H9 (cell line): Measurements from ENCODE around the gene KATNB1. TPM values are rescaled to one million over a fixed set of nuclear protein-coding genes. Genes with fewer than 3 reads are reported as not detected.

Experiments used
- DNase-seq: peaks from one replicate; pipeline ENCODE4 v3.0.0-alpha.2; 2017
- H2AFZ ChIP-seq: one replicate; pipeline ENCODE4 v1.6.1; 2013; ENCODE audit warnings: mild to moderate bottlenecking, low read length, control low read depth, moderate library complexity
- H2AK5ac ChIP-seq: 2 replicates; pipeline ENCODE4 v1.6.1; 2013; ENCODE audit warnings: low read length, control low read depth, mixed read lengths; ENCODE audit not compliant: insufficient read length
- H2BK120ac ChIP-seq: one replicate; pipeline ENCODE4 v1.6.1; 2013; ENCODE audit warnings: low read depth, mild to moderate bottlenecking, low read length, control low read depth, inconsistent platforms; ENCODE audit not compliant: poor library complexity, severe bottlenecking
- H2BK12ac ChIP-seq: 2 replicates; pipeline ENCODE4 v1.6.1; 2013; ENCODE audit warnings: low read length, control low read depth, mixed read lengths, low read depth; ENCODE audit not compliant: insufficient read length
- H2BK15ac ChIP-seq: 2 replicates; pipeline ENCODE4 v1.6.1; 2013; ENCODE audit warnings: low read depth, low read length, control low read depth
- H2BK20ac ChIP-seq: one replicate; pipeline ENCODE4 v1.6.1; 2013; ENCODE audit warnings: low read depth, mild to moderate bottlenecking, low read length, control low read depth, inconsistent platforms; ENCODE audit not compliant: poor library complexity, severe bottlenecking
- H2BK5ac ChIP-seq: 2 replicates; pipeline ENCODE4 v1.6.1; 2013; ENCODE audit warnings: low read length, control low read depth, mixed read lengths; ENCODE audit not compliant: insufficient read length
- H3K14ac ChIP-seq: 2 replicates; pipeline ENCODE4 v1.6.1; 2013; ENCODE audit warnings: low read length, control low read depth; ENCODE audit not compliant: insufficient read depth
- H3K18ac ChIP-seq: 2 replicates; pipeline ENCODE4 v1.6.1; 2013; ENCODE audit warnings: low read depth, mild to moderate bottlenecking, mixed read lengths, low read length, control low read depth; ENCODE audit not compliant: insufficient read length
- H3K23ac ChIP-seq: 2 replicates; pipeline ENCODE4 v1.6.1; 2013; ENCODE audit warnings: low read length, control low read depth, mixed read lengths, low read depth; ENCODE audit not compliant: insufficient read length
- H3K23me2 ChIP-seq: 2 replicates; pipeline ENCODE4 v1.6.1; 2013; ENCODE audit warnings: low read depth, mild to moderate bottlenecking, mixed read lengths, low read length, control low read depth; ENCODE audit not compliant: insufficient read length, poor library complexity, severe bottlenecking
- H3K27ac ChIP-seq: 2 replicates; pipeline ENCODE4 v1.5.1; 2013; ENCODE audit warnings: low read length, control low read depth, mixed read lengths, low read depth; ENCODE audit not compliant: insufficient read length
- H3K27me3 ChIP-seq: 2 replicates; pipeline ENCODE4 v1.6.1; 2013; ENCODE audit warnings: low read length, control low read depth, inconsistent platforms; ENCODE audit not compliant: insufficient read depth
- H3K4ac ChIP-seq: 2 replicates; pipeline ENCODE4 v1.6.1; 2013; ENCODE audit warnings: low read depth, mild to moderate bottlenecking, control low read depth, inconsistent platforms, low read length, moderate library complexity
- H3K4me1 ChIP-seq: 2 replicates; pipeline ENCODE4 v1.6.1; 2013; ENCODE audit warnings: low read length, control low read depth, inconsistent platforms; ENCODE audit not compliant: insufficient read depth
- H3K4me2 ChIP-seq: 2 replicates; pipeline ENCODE4 v1.6.1; 2013; ENCODE audit warnings: low read length, control low read depth, mixed read lengths; ENCODE audit not compliant: insufficient read length, insufficient read depth
- H3K56ac ChIP-seq: 2 replicates; pipeline ENCODE4 v1.6.1; 2013; ENCODE audit warnings: low read depth, mild to moderate bottlenecking, mixed read lengths, low read length, control low read depth; ENCODE audit not compliant: insufficient read length
- H3K79me1 ChIP-seq: 2 replicates; pipeline ENCODE4 v1.6.1; 2013; ENCODE audit warnings: low read depth, mild to moderate bottlenecking, moderate library complexity, low read length, control low read depth, inconsistent platforms; ENCODE audit not compliant: insufficient read depth, poor library complexity, severe bottlenecking
- H3K79me2 ChIP-seq: 2 replicates; pipeline ENCODE4 v1.6.1; 2013; ENCODE audit warnings: low read length, control low read depth, inconsistent platforms; ENCODE audit not compliant: insufficient read depth
- H3K9ac ChIP-seq: 2 replicates; pipeline ENCODE4 v1.6.1; 2013; ENCODE audit warnings: low read length, control low read depth, mixed read lengths; ENCODE audit not compliant: insufficient read length; ENCODE audit errors: extremely low read depth
- H3K9me3 ChIP-seq: one replicate; pipeline ENCODE4 v1.6.1; 2013; ENCODE audit warnings: low read depth, low read length, inconsistent platforms; ENCODE audit not compliant: control insufficient read depth
- H3T11ph ChIP-seq: one replicate; pipeline ENCODE4 v1.6.1; 2013; ENCODE audit warnings: mild to moderate bottlenecking, low read length, control low read depth, inconsistent platforms
- H4K20me1 ChIP-seq: one replicate; pipeline ENCODE4 v1.6.1; 2013; ENCODE audit not compliant: control insufficient read depth, insufficient read length, insufficient read depth
- H4K5ac ChIP-seq: 2 replicates; pipeline ENCODE4 v1.6.1; 2013; ENCODE audit warnings: low read depth, mild to moderate bottlenecking, mixed read lengths, low read length, control low read depth; ENCODE audit not compliant: insufficient read length
- H4K8ac ChIP-seq: replicated peaks from 2 replicates; pipeline ENCODE4 v1.6.1; 2013; ENCODE audit warnings: low read length, control low read depth, mixed read lengths, low read depth; ENCODE audit not compliant: insufficient read length
- H4K91ac ChIP-seq: 2 replicates; pipeline ENCODE4 v1.6.1; 2013; ENCODE audit warnings: low read depth, mild to moderate bottlenecking, moderate library complexity, mixed read lengths, low read length, control low read depth; ENCODE audit not compliant: insufficient read length
- H3K27ac Mint-ChIP-seq, 3 experiments: 2 replicates in 2 of 3; 3 replicates in 1 of 3; pipeline ENCODE4 v1.8.0; 2020 to 2021; ENCODE audit warnings: mixed read lengths in 3 of 3, mild to moderate bottlenecking in 1 of 3, moderate library complexity in 1 of 3
- H3K27me3 Mint-ChIP-seq: 2 replicates; pipeline ENCODE4 v1.8.0; 2021; ENCODE audit warnings: low read depth, mild to moderate bottlenecking, moderate library complexity, mixed read lengths
- H3K36me3 Mint-ChIP-seq, 3 experiments: 2 replicates in 2 of 3; 3 replicates in 1 of 3; pipeline ENCODE4 v1.8.0; 2020 to 2021; ENCODE audit warnings: low read depth in 3 of 3, mixed read lengths in 3 of 3; ENCODE audit not compliant: insufficient read depth in 1 of 3
- H3K4me1 Mint-ChIP-seq, 2 experiments: 2 replicates each; pipeline ENCODE4 v1.8.0; 2020; ENCODE audit warnings: mixed read lengths in 2 of 2
- H3K4me3 Mint-ChIP-seq, 2 experiments: 2 replicates in 1 of 2; 3 replicates in 1 of 2; pipeline ENCODE4 v1.8.0; 2020 to 2021; ENCODE audit warnings: mild to moderate bottlenecking in 2 of 2, mixed read lengths in 2 of 2, moderate library complexity in 1 of 2
- H3K9me3 Mint-ChIP-seq, 2 experiments: 2 replicates in 1 of 2; 3 replicates in 1 of 2; pipeline ENCODE4 v1.8.0; 2020; ENCODE audit warnings: mild to moderate bottlenecking in 2 of 2, mixed read lengths in 2 of 2, moderate library complexity in 1 of 2
- WGBS: extraction: QIAGEN DNeasy Blood & Tissue Kit; methylation state at CpG from one replicate; pipeline ENCODE4 v1.1.7; 2013; ENCODE audit warnings: missing lambda C conversion rate, low lambda C conversion rate, mixed read lengths; ENCODE audit not compliant: insufficient read length; ENCODE audit errors: extremely low coverage; 5-methylcytosine and 5-hydroxymethylcytosine counted together
- total RNA-seq: library from RNA; stranded (reverse); gene quantifications from 2 replicates; pipeline ENCODE4 v1.2.1, GENCODE V29; 2021
- TF ChIP-seq, protein P1 (sequence below): fragments of 200-600 bp; sonication (generic); conservative IDR thresholded peaks from 3 replicates; pipeline ENCODE4 v1.8.0; 2021; ENCODE audit warnings: antibody characterized with exemption, mild to moderate bottlenecking

The KATNB1 gene
- total RNA-seq, 1 experiment from 2014 or later = 29.9 TPM

DNA sequence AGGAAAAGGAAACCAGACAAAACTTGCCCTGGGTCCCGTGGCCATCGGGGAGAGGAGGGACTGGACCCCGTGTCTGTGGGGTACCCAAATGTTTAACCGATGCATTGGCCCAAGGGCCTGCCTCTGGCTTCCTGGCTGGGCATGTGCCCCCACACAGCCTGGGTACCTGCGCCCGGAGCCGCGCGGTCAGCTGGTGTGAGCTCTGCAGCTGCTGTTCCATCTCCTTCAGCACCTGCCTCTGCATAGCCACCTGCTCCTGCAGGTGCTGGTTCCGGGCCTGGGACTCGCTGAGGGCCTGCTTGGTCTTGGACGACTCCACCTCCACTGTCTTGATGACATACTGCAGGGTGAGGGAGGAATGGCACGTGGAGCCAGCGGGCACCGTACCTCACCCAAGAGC is 34.8 kb downstream of the KATNB1 start:
- Histone ChIP-seq H3K4me2 (no peak overlapping the region), H3K79me2 (no peaks in the 10 kb centered on the region), H2BK15ac (no peak overlapping the region), H4K91ac (no peak overlapping the region), H3K18ac (no peak overlapping the region), H3K14ac (no peak overlapping the region; the same call in 1 of the 2 replicates), H3K27me3 (no peaks in the 10 kb centered on the region), H3K27ac (no peak overlapping the region), H2BK5ac (no peak overlapping the region), H4K5ac (no peak overlapping the region), H2BK12ac (no peak overlapping the region), H3K79me1 (no peaks in the 10 kb centered on the region), H4K8ac (no peak overlapping the region), H2AK5ac (no peak overlapping the region), H3T11ph (no peak overlapping the region), H2AFZ (no peak overlapping the region), H2BK20ac (no peak overlapping the region), H3K23ac (no peak overlapping the region), H3K4me1 (peaks cover 4% of the 10 kb centered on the region; the same call in 1 of the 2 replicates), H3K23me2 (no peaks in the 10 kb centered on the region), H3K56ac (no peak overlapping the region), H2BK120ac (no peak overlapping the region), H3K9ac (no peak overlapping the region), H3K4ac (no peak overlapping the region), H4K20me1 (no peaks in the 10 kb centered on the region), H3K9me3 (no peaks in the 10 kb centered on the region)
- Mint-ChIP-seq H3K9me3 (no peaks in the 10 kb centered on the region), H3K4me3 (no peak overlapping the region), H3K27ac (no peak overlapping the region), H3K36me3 (no peaks in the 10 kb centered on the region), H3K4me1 (peaks cover 8 to 19% of the 10 kb centered on the region in 2 experiments), H3K27me3 (peaks cover 4% of the 10 kb centered on the region)
- WGBS = no CpG with 5 or more reads among the region's 15 CpGs
- no peak for DNase-seq
- TF ChIP-seq, protein P1, sequence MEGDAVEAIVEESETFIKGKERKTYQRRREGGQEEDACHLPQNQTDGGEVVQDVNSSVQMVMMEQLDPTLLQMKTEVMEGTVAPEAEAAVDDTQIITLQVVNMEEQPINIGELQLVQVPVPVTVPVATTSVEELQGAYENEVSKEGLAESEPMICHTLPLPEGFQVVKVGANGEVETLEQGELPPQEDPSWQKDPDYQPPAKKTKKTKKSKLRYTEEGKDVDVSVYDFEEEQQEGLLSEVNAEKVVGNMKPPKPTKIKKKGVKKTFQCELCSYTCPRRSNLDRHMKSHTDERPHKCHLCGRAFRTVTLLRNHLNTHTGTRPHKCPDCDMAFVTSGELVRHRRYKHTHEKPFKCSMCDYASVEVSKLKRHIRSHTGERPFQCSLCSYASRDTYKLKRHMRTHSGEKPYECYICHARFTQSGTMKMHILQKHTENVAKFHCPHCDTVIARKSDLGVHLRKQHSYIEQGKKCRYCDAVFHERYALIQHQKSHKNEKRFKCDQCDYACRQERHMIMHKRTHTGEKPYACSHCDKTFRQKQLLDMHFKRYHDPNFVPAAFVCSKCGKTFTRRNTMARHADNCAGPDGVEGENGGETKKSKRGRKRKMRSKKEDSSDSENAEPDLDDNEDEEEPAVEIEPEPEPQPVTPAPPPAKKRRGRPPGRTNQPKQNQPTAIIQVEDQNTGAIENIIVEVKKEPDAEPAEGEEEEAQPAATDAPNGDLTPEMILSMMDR = no peak
